Ovary (tissue), 3 donors: ENCODE measurements around the gene TMEM179B.

Source experiments
- EP300 ChIP-seq: sonication (generic); formaldehyde crosslinking; IDR thresholded peaks from one replicate; pipeline ENCODE4 v1.6.1; 2017; ENCODE audit warnings: antibody characterized with exemption
- POLR2A ChIP-seq: fragments of 450-650 bp; IDR thresholded peaks from one replicate; pipeline ENCODE4 v1.6.1; 2017; ENCODE audit warnings: antibody characterized with exemption, mild to moderate bottlenecking, moderate library complexity
- TF ChIP-seq, protein P1 (sequence below), 3 donors: fragments of 450-650 bp in 2 of 3; fragments of 200-600 bp in 1 of 3; IDR thresholded peaks; one replicate each; pipeline versions ENCODE4 v1.5.1 to v1.8.0; 2016 to 2022; ENCODE audit warnings: antibody characterized with exemption in 3 of 3, mild to moderate bottlenecking in 1 of 3
- donor health status: DM: no; HTN: no; CAD: no.

DNA sequence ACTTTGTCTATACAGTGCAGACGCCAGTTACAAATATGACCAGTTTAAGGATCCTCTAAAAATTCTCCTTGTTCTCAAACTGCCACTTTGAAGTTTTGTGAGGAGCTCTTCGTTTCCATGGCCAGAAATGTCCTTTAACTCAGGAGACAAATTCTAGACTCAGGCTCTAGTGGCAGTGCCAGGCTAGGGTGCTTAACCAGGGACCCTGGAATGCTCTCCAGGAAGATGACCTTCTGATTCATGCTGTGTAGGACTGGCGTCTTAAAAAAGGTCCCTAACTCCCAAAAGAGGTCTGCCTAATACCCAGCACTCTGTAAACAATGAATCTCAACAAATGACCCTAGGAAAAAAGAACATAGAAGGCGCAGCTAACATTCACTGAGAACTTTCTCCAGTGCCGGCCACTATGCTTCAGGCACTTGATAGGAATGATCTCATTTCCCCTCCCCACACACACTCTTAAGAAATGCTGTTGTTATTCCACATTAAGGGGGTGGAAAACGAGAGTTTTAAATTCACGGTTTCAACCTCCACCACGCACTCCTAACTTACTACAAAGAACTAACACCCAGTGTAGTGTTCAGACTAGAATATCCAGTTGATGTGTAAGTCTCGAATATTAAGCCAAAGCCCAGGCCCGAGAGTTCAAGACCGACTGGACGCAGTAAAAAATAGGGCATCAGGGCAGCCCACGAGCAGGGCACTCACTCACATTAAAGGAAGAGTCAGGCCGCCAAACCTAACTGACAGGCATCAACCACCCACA is 17.3 kb downstream of the TMEM179B start:
- TF ChIP-seq, protein P1, sequence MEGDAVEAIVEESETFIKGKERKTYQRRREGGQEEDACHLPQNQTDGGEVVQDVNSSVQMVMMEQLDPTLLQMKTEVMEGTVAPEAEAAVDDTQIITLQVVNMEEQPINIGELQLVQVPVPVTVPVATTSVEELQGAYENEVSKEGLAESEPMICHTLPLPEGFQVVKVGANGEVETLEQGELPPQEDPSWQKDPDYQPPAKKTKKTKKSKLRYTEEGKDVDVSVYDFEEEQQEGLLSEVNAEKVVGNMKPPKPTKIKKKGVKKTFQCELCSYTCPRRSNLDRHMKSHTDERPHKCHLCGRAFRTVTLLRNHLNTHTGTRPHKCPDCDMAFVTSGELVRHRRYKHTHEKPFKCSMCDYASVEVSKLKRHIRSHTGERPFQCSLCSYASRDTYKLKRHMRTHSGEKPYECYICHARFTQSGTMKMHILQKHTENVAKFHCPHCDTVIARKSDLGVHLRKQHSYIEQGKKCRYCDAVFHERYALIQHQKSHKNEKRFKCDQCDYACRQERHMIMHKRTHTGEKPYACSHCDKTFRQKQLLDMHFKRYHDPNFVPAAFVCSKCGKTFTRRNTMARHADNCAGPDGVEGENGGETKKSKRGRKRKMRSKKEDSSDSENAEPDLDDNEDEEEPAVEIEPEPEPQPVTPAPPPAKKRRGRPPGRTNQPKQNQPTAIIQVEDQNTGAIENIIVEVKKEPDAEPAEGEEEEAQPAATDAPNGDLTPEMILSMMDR (IDR thresholded peaks at IDR 0.05): no peak
- TF ChIP-seq EP300: no peak
- TF ChIP-seq POLR2A: no peak
